Measurements from ENCODE around the gene FLYWCH1.
"Not testable (repeated sequence)": the region's sequence is repeated elsewhere in the genome, so short reads cannot be mapped to it uniquely, and the experiment has no call there.

DNA sequence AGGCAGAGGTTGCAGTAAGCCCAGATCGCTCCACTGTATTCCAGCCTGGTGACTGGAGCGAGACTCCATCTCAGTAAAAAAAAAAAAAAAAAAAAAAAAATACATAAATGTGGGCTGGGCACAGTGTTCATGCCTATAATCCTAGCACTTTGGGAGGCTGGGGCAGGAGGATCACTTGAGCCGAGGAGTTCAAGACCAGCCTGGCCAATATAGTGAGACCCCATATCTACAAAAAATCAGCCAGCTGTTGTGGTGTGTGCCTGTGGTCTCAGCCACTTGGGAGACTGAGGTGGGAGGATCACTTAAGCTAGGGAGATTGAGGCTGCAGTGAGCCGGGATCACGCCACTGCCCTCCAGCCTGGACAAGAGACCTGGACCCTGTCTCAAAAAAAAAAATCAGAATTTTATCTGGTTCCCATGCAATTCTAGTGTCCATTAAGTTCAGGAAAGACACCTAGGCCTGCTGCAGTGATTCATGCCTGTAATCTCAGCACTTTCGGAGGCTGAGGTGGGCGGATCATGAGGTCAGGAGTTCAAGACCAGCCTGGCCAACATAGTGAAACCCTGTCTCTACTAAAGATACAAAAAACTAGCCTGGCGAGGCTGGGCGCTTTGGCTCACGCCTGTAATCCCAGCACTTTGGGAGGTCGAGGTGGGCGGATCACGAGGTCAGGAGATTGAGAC, 19.6 kb downstream of the FLYWCH1 start:
- not testable (repeated sequence) for TF ChIP-seq EZH2phosphoT487 (IDR thresholded peaks at IDR 0.05; ENCODE audit: insufficient read depth, low read depth); EZH2 (IDR thresholded peaks at IDR 0.05; ENCODE audit: insufficient read depth, poor library complexity, severe bottlenecking)

All from GM23248 (cell line).